Measurements from ENCODE around the gene SORBS2.
A peak's percentile ranks its signal among the peaks of the same experiment; 100 is the strongest.

GRCh38 chr4:185728893-185729292 lies 83.1 kb downstream of the SORBS2 start:
- TF ChIP-seq POLR2A (IDR thresholded peaks at IDR 0.05; ENCODE audit: low read depth, low read length) (no peak), MAX (IDR thresholded peaks at IDR 0.05; ENCODE audit: insufficient read depth, insufficient read length) (no peak), JUN (IDR thresholded peaks at IDR 0.05; ENCODE audit: borderline replicate concordance, insufficient read depth, insufficient read length, low read depth) (peak; percentile 64), EZH2 (IDR thresholded peaks at IDR 0.05; ENCODE audit: borderline replicate concordance, low read depth, low read length, severe bottlenecking) (no peak), POLR2AphosphoS5 (IDR thresholded peaks at IDR 0.05; ENCODE audit: insufficient read depth, low read depth, low read length) (no peak), FOS (IDR thresholded peaks at IDR 0.05; ENCODE audit: borderline replicate concordance, insufficient read depth, low read length) (peak; percentile 78), MYC (IDR thresholded peaks at IDR 0.05; ENCODE audit: low read depth, low read length) (no peak)
- TF ChIP-seq, protein P1, sequence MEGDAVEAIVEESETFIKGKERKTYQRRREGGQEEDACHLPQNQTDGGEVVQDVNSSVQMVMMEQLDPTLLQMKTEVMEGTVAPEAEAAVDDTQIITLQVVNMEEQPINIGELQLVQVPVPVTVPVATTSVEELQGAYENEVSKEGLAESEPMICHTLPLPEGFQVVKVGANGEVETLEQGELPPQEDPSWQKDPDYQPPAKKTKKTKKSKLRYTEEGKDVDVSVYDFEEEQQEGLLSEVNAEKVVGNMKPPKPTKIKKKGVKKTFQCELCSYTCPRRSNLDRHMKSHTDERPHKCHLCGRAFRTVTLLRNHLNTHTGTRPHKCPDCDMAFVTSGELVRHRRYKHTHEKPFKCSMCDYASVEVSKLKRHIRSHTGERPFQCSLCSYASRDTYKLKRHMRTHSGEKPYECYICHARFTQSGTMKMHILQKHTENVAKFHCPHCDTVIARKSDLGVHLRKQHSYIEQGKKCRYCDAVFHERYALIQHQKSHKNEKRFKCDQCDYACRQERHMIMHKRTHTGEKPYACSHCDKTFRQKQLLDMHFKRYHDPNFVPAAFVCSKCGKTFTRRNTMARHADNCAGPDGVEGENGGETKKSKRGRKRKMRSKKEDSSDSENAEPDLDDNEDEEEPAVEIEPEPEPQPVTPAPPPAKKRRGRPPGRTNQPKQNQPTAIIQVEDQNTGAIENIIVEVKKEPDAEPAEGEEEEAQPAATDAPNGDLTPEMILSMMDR (IDR thresholded peaks at IDR 0.05; ENCODE audit: extremely low read depth in 1 of 2, insufficient read depth in 1 of 2, low read depth in 1 of 2, low read length in 2 of 2): no peak

Measured in endothelial cell of umbilical vein (primary cell).